Measurements from ENCODE around the gene AFAP1.

- no peak for TF ChIP-seq CTCF (IDR thresholded peaks at IDR 0.05)
- TF ChIP-seq NR1H2 (CRISPR knock-in tag; IDR thresholded peaks at IDR 0.05) = no peak
- TF ChIP-seq FOXJ3 (CRISPR knock-in tag; IDR thresholded peaks at IDR 0.05; ENCODE audit: borderline replicate concordance) = no peak
- no peak for TF ChIP-seq JAZF1 (CRISPR knock-in tag; IDR thresholded peaks at IDR 0.05)
Observed at GRCh38 chr4:7966281-7967062, 26.8 kb upstream of the AFAP1 start.
